Measurements from ENCODE around the gene CCNT2. TPM values are rescaled to one million over a fixed set of nuclear protein-coding genes. Genes with fewer than 3 reads are reported as not detected.

CCNT2 gene
- total RNA-seq, 1 experiment from 2014 or later = 43.8 TPM

DNA sequence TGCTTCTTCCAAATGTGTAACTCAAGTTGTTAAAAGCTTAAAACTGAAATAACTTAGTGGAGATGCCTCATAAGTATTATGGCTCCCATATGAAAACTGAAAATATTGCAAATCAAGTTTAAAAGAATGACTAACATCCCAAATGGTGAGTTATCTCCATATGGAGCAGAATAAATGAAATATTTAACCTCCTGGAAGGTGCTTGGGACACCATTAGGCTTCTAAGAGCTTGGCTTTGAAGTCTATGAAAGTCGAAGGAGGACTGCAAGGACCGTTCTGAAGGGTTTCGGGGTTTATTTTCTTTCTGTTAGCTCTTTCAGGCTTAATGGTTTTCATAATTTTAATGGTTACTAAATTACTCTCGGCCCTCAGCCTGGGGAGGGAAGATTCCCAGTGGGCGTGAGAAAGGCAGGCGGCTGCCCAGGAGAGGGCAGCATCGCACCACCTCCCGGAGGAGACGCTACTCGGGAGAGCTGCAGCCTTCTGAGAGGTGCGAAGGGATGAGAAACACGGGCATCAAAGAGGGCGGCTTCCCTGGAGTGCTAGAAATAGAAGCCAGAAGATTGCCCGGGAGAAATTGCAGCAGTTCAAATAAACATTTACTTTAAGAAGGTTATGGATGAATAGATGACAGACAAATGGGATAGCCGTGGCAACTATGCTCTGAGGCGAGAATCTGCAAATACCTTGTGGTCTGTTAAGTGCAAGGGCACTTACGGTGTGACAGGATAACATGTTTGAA is 85.6 kb downstream of the CCNT2 start:
- CTCF ChIA-PET = interaction anchor here (0.6 to 2.0 kb wide), 7 partner anchors 12 to 705 kb away, joined by 3 to 16 read pairs (median 4); partner anchors contain the start of genes MAP3K19, R3HDM1 and ZRANB3
- no TSS peak for BruUV-seq (replicated peaks)
- TF ChIP-seq, protein P1, sequence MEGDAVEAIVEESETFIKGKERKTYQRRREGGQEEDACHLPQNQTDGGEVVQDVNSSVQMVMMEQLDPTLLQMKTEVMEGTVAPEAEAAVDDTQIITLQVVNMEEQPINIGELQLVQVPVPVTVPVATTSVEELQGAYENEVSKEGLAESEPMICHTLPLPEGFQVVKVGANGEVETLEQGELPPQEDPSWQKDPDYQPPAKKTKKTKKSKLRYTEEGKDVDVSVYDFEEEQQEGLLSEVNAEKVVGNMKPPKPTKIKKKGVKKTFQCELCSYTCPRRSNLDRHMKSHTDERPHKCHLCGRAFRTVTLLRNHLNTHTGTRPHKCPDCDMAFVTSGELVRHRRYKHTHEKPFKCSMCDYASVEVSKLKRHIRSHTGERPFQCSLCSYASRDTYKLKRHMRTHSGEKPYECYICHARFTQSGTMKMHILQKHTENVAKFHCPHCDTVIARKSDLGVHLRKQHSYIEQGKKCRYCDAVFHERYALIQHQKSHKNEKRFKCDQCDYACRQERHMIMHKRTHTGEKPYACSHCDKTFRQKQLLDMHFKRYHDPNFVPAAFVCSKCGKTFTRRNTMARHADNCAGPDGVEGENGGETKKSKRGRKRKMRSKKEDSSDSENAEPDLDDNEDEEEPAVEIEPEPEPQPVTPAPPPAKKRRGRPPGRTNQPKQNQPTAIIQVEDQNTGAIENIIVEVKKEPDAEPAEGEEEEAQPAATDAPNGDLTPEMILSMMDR (IDR thresholded peaks at IDR 0.05; ENCODE audit: unreplicated experiment) = peak; percentile 95
- Mint-ChIP-seq H3K36me3 (ENCODE audit: insufficient read depth, unreplicated experiment) (no peaks in the 10 kb centered on the region), H3K9me3 (ENCODE audit: low read depth, unreplicated experiment) (no peaks in the 10 kb centered on the region), H3K27me3 (ENCODE audit: unreplicated experiment) (no peaks in the 10 kb centered on the region), H3K4me3 (ENCODE audit: low read depth, unreplicated experiment) (no peak overlapping the region), H3K27ac (ENCODE audit: unreplicated experiment) (no peak overlapping the region), H3K4me1 (ENCODE audit: low read depth, unreplicated experiment) (no peaks in the 10 kb centered on the region)
- DNase-seq = peak; percentile 85
- intact Hi-C loops (cut with micrococcal nuclease; ENCODE audit: unreplicated experiment) = loop anchor here (1.0 to 10.0 kb wide), 5 partner anchors 43 to 706 kb away; partner anchors contain the start of gene MAP3K19

DNA sequence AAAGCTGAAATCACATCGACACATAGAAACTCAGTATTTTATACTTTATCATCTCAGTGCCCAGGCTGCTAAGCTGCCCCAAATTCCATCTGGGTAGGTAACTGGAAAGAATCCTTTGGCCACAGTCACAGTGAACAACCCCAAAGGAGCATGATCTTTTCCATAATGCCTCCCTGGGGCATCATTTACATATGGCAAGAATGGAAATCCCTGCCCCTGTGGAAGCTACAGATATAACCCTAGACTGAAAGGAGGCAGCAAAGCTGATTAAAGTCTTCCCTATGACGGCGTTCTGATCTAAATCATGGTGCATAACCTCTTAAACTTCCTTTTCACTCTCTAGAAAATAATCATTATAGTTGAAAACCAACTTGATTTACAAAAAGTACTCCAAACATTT is 87.1 kb downstream of the CCNT2 start:
- TF ChIP-seq, protein P1 (IDR thresholded peaks at IDR 0.05; ENCODE audit: unreplicated experiment) = no peak
- Mint-ChIP-seq H3K4me1 (ENCODE audit: low read depth, unreplicated experiment) (no peaks in the 10 kb centered on the region), H3K27ac (ENCODE audit: unreplicated experiment) (no peak overlapping the region), H3K36me3 (ENCODE audit: insufficient read depth, unreplicated experiment) (no peaks in the 10 kb centered on the region), H3K27me3 (ENCODE audit: unreplicated experiment) (no peaks in the 10 kb centered on the region), H3K9me3 (ENCODE audit: low read depth, unreplicated experiment) (no peaks in the 10 kb centered on the region), H3K4me3 (ENCODE audit: low read depth, unreplicated experiment) (no peak overlapping the region)
- CTCF ChIA-PET = no interaction called here
- DNase-seq = no peak
- BruUV-seq (replicated peaks) = no TSS peak
- intact Hi-C loops (cut with micrococcal nuclease; ENCODE audit: unreplicated experiment) = loop anchor here (2.0 to 10.0 kb wide), 3 partner anchors 41 to 469 kb away; partner anchors contain the start of gene MAP3K19

Other genes with a start within 250 kb of the CCNT2 start
- 2.5 and 3.5 TPM in 2 replicates for gene TMEM163, start 199.8 kb upstream of the CCNT2 start, total RNA-seq (2022)
- gene ACMSD, start 80.2 kb upstream of the CCNT2 start, total RNA-seq (2022) = not detected in 2 replicates
- gene MAP3K19, start 128.6 kb downstream of the CCNT2 start, total RNA-seq (2022) = not detected in 2 replicates
- 47.6 and 50.6 TPM in 2 replicates for gene RAB3GAP1, start 133.5 kb downstream of the CCNT2 start, total RNA-seq (2022)